Fibroblast of skin of abdomen (primary cell): Measurements from ENCODE around the gene KRTAP10-1. TPM values are rescaled to one million over a fixed set of nuclear protein-coding genes. Genes with fewer than 3 reads are reported as not detected.
"Not testable (repeated sequence)": the region's sequence is repeated elsewhere in the genome, so short reads cannot be mapped to it uniquely, and the experiment has no call there.

Source experiments
- DNase-seq: peaks from one replicate; pipeline ENCODE4 v3.0.0-alpha.2; 2013
- polyA plus RNA-seq, 2 experiments: library from polyadenylated mRNA; unstranded; fragments of 120-200 nt; gene quantifications; one replicate each; pipeline ENCODE4 v1.2.1, GENCODE V29; 2013; ENCODE audit not compliant: insufficient read length in 2 of 2

KRTAP10-1 gene
- not detected for polyA plus RNA-seq (2013, experiment 1 of 2; ENCODE audit: insufficient read length)
- not detected for polyA plus RNA-seq (2013, experiment 2 of 2; ENCODE audit: insufficient read length)

- no peak for DNase-seq
These were observed at the start of gene KRTAP10-1 for GRCh38 chr21:44539991-44540666. Gene KRTAP10-1, minus strand, starts transcription at chr21:44540195. Its CDS starts 45 bp downstream, at chr21:44540150.

GRCh38 chr21:44589094-44589493 is 49.1 kb upstream of the KRTAP10-1 start:
- DNase-seq = no peak

- no peak for DNase-seq
These were observed 45.9 kb upstream of the KRTAP10-1 start for GRCh38 chr21:44585892-44586291.

GRCh38 chr21:44583800-44584147 is 43.8 kb upstream of the KRTAP10-1 start:
- DNase-seq = no peak

- DNase-seq = no peak
These were observed 43.2 kb upstream of the KRTAP10-1 start for GRCh38 chr21:44583089-44583799.

GRCh38 chr21:44582055-44582454 is 42.1 kb upstream of the KRTAP10-1 start:
- DNase-seq = no peak

- no peak for DNase-seq
These were observed 41.2 kb upstream of the KRTAP10-1 start for GRCh38 chr21:44581158-44581557.

- not testable (repeated sequence) for DNase-seq
These were observed 40.3 kb upstream of the KRTAP10-1 start, which contains the start of gene KRTAP10-5 for GRCh38 chr21:44580231-44580821. Gene KRTAP10-5, minus strand, starts transcription at chr21:44580604. Its CDS starts 26 bp downstream, at chr21:44580578.

- no peak for DNase-seq
These were observed 39.8 kb upstream of the KRTAP10-1 start for GRCh38 chr21:44579833-44580144.

- no peak for DNase-seq
These were observed 39.2 kb upstream of the KRTAP10-1 start for GRCh38 chr21:44579056-44579832.

- DNase-seq = no peak
These were observed 38.5 kb upstream of the KRTAP10-1 start for GRCh38 chr21:44578371-44579055.

GRCh38 chr21:44576025-44576420 is 36.0 kb upstream of the KRTAP10-1 start:
- no peak for DNase-seq

GRCh38 chr21:44575307-44576024 is 35.5 kb upstream of the KRTAP10-1 start:
- no peak for DNase-seq

- DNase-seq = no peak
These were observed 34.7 kb upstream of the KRTAP10-1 start for GRCh38 chr21:44574457-44575306.

GRCh38 chr21:44573630-44574456 is 33.8 kb upstream of the KRTAP10-1 start, which contains the start of gene KRTAP10-4:
Gene KRTAP10-4, plus strand, starts transcription at chr21:44573729. Its CDS starts 30 bp downstream, at chr21:44573759.
- not testable (repeated sequence) for DNase-seq

- no peak for DNase-seq
These were observed 33.1 kb upstream of the KRTAP10-1 start for GRCh38 chr21:44572959-44573583.

GRCh38 chr21:44571844-44572782 is 32.1 kb upstream of the KRTAP10-1 start:
- no peak for DNase-seq

- DNase-seq = no peak
These were observed 31.3 kb upstream of the KRTAP10-1 start for GRCh38 chr21:44571296-44571695.
